Panc1 (cell line): ENCODE data around the gene FOXO1.

Source experiments
- CTCF ChIP-seq: fragments of 450-650 bp; IDR thresholded peaks from 2 replicates; pipeline ENCODE4 v1.5.1; 2017; ENCODE audit warnings: mild to moderate bottlenecking
- POLR2AphosphoS5 ChIP-seq: IDR thresholded peaks from 2 replicates; pipeline ENCODE4 v1.6.1; 2012; ENCODE audit warnings: mild to moderate bottlenecking, low read depth, low read length, moderate library complexity
- REST ChIP-seq, 2 experiments: IDR thresholded peaks; 2 replicates each; pipeline ENCODE4 v1.6.1; 2011 to 2012; ENCODE audit warnings: low read depth in 2 of 2, control low read depth in 1 of 2, low read length in 1 of 2, mild to moderate bottlenecking in 1 of 2, moderate library complexity in 1 of 2; ENCODE audit not compliant: insufficient read depth in 1 of 2
- TCF7L2 ChIP-seq: IDR thresholded peaks from 2 replicates; pipeline ENCODE4 v1.6.1; 2011; ENCODE audit warnings: mild to moderate bottlenecking, low read depth, low read length, inconsistent platforms

- TF ChIP-seq CTCF = no peak
- no peak for TF ChIP-seq REST (IDR thresholded peaks at IDR 0.05; ENCODE audit: insufficient read depth in 1 of 2, low read depth in 2 of 2, low read length in 1 of 2)
- no peak for TF ChIP-seq TCF7L2
- TF ChIP-seq POLR2AphosphoS5 = no peak
Observed at GRCh38 chr13:40706439-40706838, 40.0 kb upstream of the FOXO1 start.
